Nucleus accumbens (tissue), 56 donors: ENCODE measurements around the gene PNMA6F.
"Not testable (repeated sequence)": the region's sequence is repeated elsewhere in the genome, so short reads cannot be mapped to it uniquely, and the experiment has no call there.

Experiments used
- DNase-seq, 56 donors: peaks; one replicate each; lab custom pipeline; 2025; lab: John Stamatoyannopoulos, UW

Gene PNMA6F

GRCh38 chrX:153336121-153336894 is 14.7 kb upstream of the PNMA6F start:
- DNase-seq: no peak

DNA sequence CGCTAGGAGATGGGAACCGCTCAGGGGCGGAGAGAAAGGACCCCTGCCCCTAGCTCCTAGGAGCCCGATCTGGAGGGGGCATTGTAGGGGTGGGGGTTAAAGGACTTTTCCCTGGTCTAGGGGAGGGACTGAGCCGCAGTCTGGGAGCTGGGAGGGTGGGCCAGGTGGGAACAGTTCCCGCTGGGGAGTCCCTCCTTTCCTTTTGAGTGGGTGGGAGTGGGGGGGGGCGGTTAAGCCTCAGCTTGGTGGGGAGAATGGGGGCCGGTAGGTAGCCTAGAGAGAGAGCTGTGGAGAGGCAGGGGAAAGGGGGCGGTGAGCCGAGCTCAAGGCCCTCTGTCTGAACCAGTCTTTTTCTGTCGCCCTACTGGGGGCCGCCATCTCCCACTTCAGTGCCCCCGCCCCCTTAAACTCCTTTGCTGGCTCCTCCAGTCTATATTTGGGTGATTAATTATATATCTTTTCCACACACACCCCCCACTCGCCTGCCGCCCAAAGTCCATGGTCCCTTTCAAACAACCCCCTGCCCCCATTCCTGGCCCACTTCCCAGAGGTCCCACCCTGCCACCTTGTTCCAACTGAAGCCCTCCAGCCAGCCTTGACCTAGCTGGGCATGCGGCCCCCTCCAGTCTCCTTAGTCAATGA is 13.2 kb upstream of the PNMA6F start:
- no peak for DNase-seq

- peak in 54 of 56 donors; percentile 13 to 87 (median 68) for DNase-seq
These were observed 12.5 kb upstream of the PNMA6F start, which contains the start of gene ZNF275 for GRCh38 chrX:153333821-153334653. ZNF275 (plus strand) TSS chrX:153334153; CDS start chrX:153336680, 2,527 bp downstream.

DNA sequence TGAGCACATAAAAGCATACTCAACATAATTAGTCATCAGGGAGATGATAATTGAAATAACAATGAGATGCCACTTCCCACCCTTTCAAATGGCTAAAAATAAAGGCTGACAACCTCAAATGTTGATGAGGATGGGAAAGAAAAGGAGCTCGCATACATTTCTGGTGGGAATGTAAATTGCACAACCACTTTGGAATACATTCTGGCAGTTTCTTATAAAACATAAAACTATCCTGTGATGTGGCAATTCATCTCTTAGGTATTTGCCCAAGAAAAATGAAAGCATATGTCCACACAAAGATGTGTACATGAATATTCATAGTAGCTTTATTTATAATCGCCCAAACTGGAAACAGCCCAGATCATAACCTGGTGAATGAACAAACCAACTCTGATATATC is 11.7 kb upstream of the PNMA6F start:
- DNase-seq: no peak

DNA sequence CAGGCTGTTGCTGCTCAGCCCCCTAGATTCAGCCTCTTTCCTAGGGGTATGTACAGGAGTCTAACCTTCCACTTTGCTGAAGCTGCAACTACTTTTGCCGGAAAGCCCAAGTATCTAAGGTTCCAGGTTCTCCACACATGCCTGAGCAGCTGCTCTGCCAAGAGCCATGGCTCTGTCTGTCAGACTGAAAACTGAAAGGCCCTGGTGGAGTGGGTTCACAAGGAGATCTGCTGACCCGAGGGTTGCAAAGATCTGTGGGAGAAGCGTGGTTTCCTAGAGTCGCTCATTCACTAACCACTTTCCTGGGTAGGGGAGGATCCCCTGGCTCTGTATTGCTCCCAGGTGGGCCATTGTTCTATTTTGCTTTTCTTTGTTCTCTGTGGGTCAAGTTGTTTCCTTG is 6.0 kb upstream of the PNMA6F start:
- no peak for DNase-seq

- no peak for DNase-seq
These were observed 897 bp downstream of the PNMA6F start for GRCh38 chrX:153320555-153321184.

DNA sequence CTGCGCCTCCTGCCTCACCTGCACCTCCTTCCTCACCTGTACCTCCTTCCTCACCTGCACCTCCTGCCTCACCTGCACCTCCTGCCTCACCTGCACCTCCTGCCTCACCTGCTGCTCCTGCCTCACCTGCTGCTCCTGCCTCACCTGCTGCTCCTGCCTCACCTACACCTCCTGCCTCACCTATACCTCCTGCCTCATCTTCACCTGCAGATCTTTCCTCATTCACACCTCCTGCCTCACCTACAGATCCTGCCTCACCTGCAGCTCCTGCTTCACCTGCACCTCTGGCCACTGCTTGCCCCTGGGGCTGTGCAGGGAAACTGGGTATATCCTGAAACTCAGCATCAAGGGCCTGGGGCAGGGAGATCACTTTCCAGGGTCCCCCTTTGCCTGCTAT is 1.5 kb downstream of the PNMA6F start:
- DNase-seq: not testable (repeated sequence)

DNA sequence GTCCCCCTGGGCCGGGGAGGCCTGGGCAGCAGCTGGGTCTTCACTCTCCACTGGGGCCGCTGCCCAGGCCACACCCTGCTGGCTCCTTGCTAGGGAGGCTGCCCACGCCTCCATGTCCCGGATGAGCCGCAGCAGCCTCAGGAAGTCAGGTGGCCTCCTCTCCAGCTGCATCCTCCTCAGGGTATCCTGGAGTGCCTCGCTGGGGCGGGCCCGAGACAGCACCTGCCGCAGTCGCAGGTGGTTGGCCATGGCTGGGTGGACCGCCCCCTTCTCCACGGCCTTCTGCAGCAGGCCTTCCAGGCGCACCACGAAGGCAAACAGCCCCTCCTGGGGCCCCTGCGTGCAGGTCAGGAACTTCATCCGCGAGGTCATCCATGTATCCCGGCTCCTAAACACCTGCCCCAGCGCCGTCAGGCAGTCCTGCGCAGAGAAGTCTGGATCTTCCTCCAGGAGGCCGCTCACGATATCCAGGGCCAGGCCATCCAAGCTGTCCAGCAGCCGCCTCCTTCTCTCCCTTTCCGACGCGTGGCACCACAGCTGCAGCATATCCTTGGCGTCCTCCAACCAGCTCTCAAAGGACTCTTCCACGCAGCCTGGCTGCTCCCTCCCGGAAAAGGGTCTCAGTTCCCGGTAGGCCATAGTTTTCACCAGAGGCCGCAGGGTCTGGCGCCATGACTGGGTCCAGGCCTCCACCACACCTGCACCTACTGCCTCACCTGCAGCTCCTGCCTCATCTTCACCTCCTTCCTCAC is 2.1 kb downstream of the PNMA6F start:
- DNase-seq: no peak

GRCh38 chrX:153318811-153319210 is 2.8 kb downstream of the PNMA6F start:
- DNase-seq: no peak

GRCh38 chrX:153317996-153318722 is 3.4 kb downstream of the PNMA6F start:
- DNase-seq: no peak

DNA sequence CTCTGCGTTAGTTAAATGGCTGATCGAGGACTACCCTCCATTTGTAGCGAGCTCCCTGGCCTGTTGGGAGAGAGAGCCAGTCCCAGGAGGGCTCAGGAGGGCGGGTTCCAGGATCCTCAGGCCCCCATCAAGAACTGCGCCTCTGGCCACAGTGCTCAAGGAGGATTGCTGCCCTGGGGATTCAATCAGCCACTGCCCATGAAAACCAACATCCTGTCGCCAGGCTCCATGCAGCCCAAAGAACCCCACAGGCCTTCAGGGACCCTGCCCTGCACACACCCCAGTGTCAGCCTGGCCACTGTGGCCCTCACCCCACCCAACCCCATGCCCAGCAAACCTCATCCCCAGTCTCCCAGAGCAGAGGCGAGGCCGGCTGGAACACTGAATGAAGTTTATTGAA is 4.3 kb downstream of the PNMA6F start:
- no peak for DNase-seq

- DNase-seq: no peak
These were observed 8.7 kb downstream of the PNMA6F start for GRCh38 chrX:153312842-153313241.

GRCh38 chrX:153312041-153312440 is 9.5 kb downstream of the PNMA6F start:
- no peak for DNase-seq

DNA sequence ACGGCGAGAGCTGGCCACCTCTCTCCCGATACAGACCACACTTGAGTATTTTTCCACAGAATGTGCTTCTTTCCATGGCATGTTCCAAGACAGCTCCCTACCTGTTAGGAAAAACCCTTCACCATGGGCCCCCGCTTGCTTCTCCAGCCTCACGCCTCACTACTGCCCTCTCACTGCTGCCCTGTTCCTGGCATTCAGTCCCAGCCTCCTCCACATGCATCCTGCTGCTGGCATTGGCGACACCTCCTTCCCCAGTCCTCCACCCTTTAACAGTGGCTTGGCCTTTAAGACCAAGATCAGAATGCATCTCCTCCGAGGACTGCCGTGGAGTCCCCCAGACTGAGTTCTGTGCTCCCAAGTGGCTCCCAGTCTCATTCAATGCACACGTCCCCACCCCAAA is 10.7 kb downstream of the PNMA6F start:
- DNase-seq: no peak

- no peak for DNase-seq
These were observed 14.0 kb downstream of the PNMA6F start for GRCh38 chrX:153307276-153308178.

- DNase-seq: no peak
These were observed 14.9 kb downstream of the PNMA6F start for GRCh38 chrX:153306527-153307115.

DNA sequence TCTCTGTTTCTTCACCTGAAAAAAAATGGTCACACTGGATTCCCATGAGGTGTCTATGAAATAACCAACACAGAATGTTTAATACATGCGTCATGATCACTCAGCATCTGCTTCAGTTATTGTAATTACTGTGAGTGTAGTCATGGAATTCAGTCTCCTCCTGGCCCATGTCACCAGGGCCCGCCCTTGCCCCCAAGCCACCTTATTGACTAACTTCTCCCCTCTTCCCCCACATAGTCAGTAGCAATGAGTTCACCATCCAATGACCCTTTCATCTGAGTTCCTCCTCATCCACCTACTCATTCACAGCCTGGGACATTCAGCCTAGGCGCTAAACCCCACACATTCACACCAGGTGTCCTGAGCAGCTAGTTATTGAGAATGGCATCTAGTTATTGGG is 15.6 kb downstream of the PNMA6F start:
- no peak for DNase-seq
